ENCODE results near the gene TAC4. TPM values are rescaled to one million over a fixed set of nuclear protein-coding genes. Genes with fewer than 3 reads are reported as not detected.

TAC4 gene
- total and polyA plus RNA-seq, 2 experiments from 2014 or later, result not detected

- TF ChIP-seq ZNF462 (CRISPR knock-in tag; IDR thresholded peaks at IDR 0.05) (no peak), NANOG (IDR thresholded peaks at IDR 0.05; ENCODE audit: borderline replicate concordance) (no peak), EZH2phosphoT487 (IDR thresholded peaks at IDR 0.05; ENCODE audit: unreplicated experiment) (no peak), EZH2 (IDR thresholded peaks at IDR 0.05; ENCODE audit: low read depth, unreplicated experiment) (no peak), REST (IDR thresholded peaks at IDR 0.05; ENCODE audit: unreplicated experiment) (no peak)
These were observed 10.9 kb upstream of the TAC4 start (continued) for GRCh38 chr17:49858796-49859195.

- Histone ChIP-seq H3K27me3 (ENCODE audit: insufficient read depth) (peaks cover 30% of the 10 kb centered on the region), H3K9me2 (ENCODE audit: insufficient read depth) (no peaks in the 10 kb centered on the region), H3K79me2 (replicated peaks; ENCODE audit: insufficient read depth) (no peaks in the 10 kb centered on the region), H4K20me1 (replicated peaks; ENCODE audit: insufficient read depth) (no peaks in the 10 kb centered on the region), H3F3A (replicated peaks; ENCODE audit: low read depth) (0 out of 2 replicates have a peak, but pooled peaks cover 5% of the 10 kb centered on the region), H3K4me2 (no peak overlapping the region), H3K27ac (ENCODE audit: low read depth) (no peak overlapping the region), H3K4me3 (no peak overlapping the region), H3K36me3 (ENCODE audit: insufficient read depth) (no peaks in the 10 kb centered on the region), H2AFZ (no peak overlapping the region), H3K4me1 (ENCODE audit: insufficient read depth) (peaks cover 15% of the 10 kb centered on the region)
- Mint-ChIP-seq H3K9me3 (no peaks in the 10 kb centered on the region), H3K27ac (no peak overlapping the region), H3K36me3 (ENCODE audit: low read depth) (no peaks in the 10 kb centered on the region), H3K4me1 (peaks cover 16% of the 10 kb centered on the region; the same call in 2 of the 3 replicates), H3K4me3 (no peak overlapping the region), H3K27me3 (ENCODE audit: insufficient read depth, low read depth, poor library complexity) (peaks cover 34% of the 10 kb centered on the region)
- ATAC-seq (no peak), DNase-seq (ENCODE audit: low spot score) (no peak)
- no peak for TF ChIP-seq ZNF114 (CRISPR knock-in tag; IDR thresholded peaks at IDR 0.05)
- no peak for TF ChIP-seq NANOG (IDR thresholded peaks at IDR 0.05; ENCODE audit: borderline replicate concordance)
- TF ChIP-seq ETS1 (IDR thresholded peaks at IDR 0.05), result no peak
- TF ChIP-seq JUNB (IDR thresholded peaks at IDR 0.05; ENCODE audit: unreplicated experiment), result no peak
- TF ChIP-seq POLR2AphosphoS5 (IDR thresholded peaks at IDR 0.05; ENCODE audit: low read depth), result no peak
- TF ChIP-seq REST (IDR thresholded peaks at IDR 0.05; ENCODE audit: unreplicated experiment), result no peak
- no peak for TF ChIP-seq EZH2 (IDR thresholded peaks at IDR 0.05; ENCODE audit: low read depth, unreplicated experiment)
These were observed 6.3 kb upstream of the TAC4 start for GRCh38 chr17:49854126-49854525.
